ENCODE data around the gene INPP5D.
A peak's percentile ranks its signal among the peaks of the same experiment; 100 is the strongest.

INPP5D gene

GRCh38 chr2:233115741-233116140 is 55.6 kb downstream of the INPP5D start:
- TF ChIP-seq GATA2 (IDR thresholded peaks at IDR 0.05; ENCODE audit: low read depth, low read length) = no peak

GRCh38 chr2:233116946-233117345 is 56.8 kb downstream of the INPP5D start:
- no peak for TF ChIP-seq GATA2 (IDR thresholded peaks at IDR 0.05; ENCODE audit: low read depth, low read length)

GRCh38 chr2:233117351-233117750 is 57.2 kb downstream of the INPP5D start:
- TF ChIP-seq GATA2 (IDR thresholded peaks at IDR 0.05; ENCODE audit: low read depth, low read length) = no peak

- no peak for TF ChIP-seq GATA3 (IDR thresholded peaks at IDR 0.05; ENCODE audit: low read depth, low read length)
- TF ChIP-seq GATA2 (IDR thresholded peaks at IDR 0.05; ENCODE audit: low read depth, low read length) = no peak
Observed at GRCh38 chr2:233117811-233118647, 57.9 kb downstream of the INPP5D start.

- TF ChIP-seq GATA2 (IDR thresholded peaks at IDR 0.05; ENCODE audit: low read depth, low read length) (no peak), GATA3 (IDR thresholded peaks at IDR 0.05; ENCODE audit: low read depth, low read length) (no peak)
Observed at GRCh38 chr2:233118648-233119000, 58.5 kb downstream of the INPP5D start.

GRCh38 chr2:233119123-233119522 is 59.0 kb downstream of the INPP5D start:
- TF ChIP-seq GATA2 (IDR thresholded peaks at IDR 0.05; ENCODE audit: low read depth, low read length) = no peak
- no peak for TF ChIP-seq GATA3 (IDR thresholded peaks at IDR 0.05; ENCODE audit: low read depth, low read length)

- TF ChIP-seq GATA2 (IDR thresholded peaks at IDR 0.05; ENCODE audit: low read depth, low read length) (no peak), GATA3 (IDR thresholded peaks at IDR 0.05; ENCODE audit: low read depth, low read length) (no peak)
Observed at GRCh38 chr2:233119806-233120205, 59.7 kb downstream of the INPP5D start.

- no peak for TF ChIP-seq GATA3 (IDR thresholded peaks at IDR 0.05; ENCODE audit: low read depth, low read length)
- TF ChIP-seq GATA2 (IDR thresholded peaks at IDR 0.05; ENCODE audit: low read depth, low read length) = no peak
Observed at GRCh38 chr2:233120459-233120858, 60.3 kb downstream of the INPP5D start.

GRCh38 chr2:233121856-233122255 is 61.7 kb downstream of the INPP5D start:
- no peak for TF ChIP-seq GATA3 (IDR thresholded peaks at IDR 0.05; ENCODE audit: low read depth, low read length)

GRCh38 chr2:233122541-233122940 is 62.4 kb downstream of the INPP5D start:
- no peak for TF ChIP-seq GATA2 (IDR thresholded peaks at IDR 0.05; ENCODE audit: low read depth, low read length)
- TF ChIP-seq GATA3 (IDR thresholded peaks at IDR 0.05; ENCODE audit: low read depth, low read length) = no peak

- TF ChIP-seq GATA2 (IDR thresholded peaks at IDR 0.05; ENCODE audit: low read depth, low read length) = no peak
- no peak for TF ChIP-seq GATA3 (IDR thresholded peaks at IDR 0.05; ENCODE audit: low read depth, low read length)
Observed at GRCh38 chr2:233124421-233125080, 64.4 kb downstream of the INPP5D start.

GRCh38 chr2:233125455-233126065 is 65.4 kb downstream of the INPP5D start:
- TF ChIP-seq GATA3 (IDR thresholded peaks at IDR 0.05; ENCODE audit: low read depth, low read length) = no peak

GRCh38 chr2:233129351-233129978 is 69.3 kb downstream of the INPP5D start:
- TF ChIP-seq GATA2 (IDR thresholded peaks at IDR 0.05; ENCODE audit: low read depth, low read length) = peak; percentile 77
- TF ChIP-seq GATA3 (IDR thresholded peaks at IDR 0.05; ENCODE audit: low read depth, low read length) = peak; percentile 36; the same call in 1 of the 2 replicates

- no peak for TF ChIP-seq GATA3 (IDR thresholded peaks at IDR 0.05; ENCODE audit: low read depth, low read length)
- no peak for TF ChIP-seq GATA2 (IDR thresholded peaks at IDR 0.05; ENCODE audit: low read depth, low read length)
Observed at GRCh38 chr2:233130024-233130423, 69.9 kb downstream of the INPP5D start.

Measured in SH-SY5Y (cell line).